ENCODE data around the gene SPTBN5. TPM values are rescaled to one million over a fixed set of nuclear protein-coding genes. Genes with fewer than 3 reads are reported as not detected.

Gene SPTBN5
- total RNA-seq, 1 experiment from 2014 or later, result 0.96 TPM

GRCh38 chr15:41866263-41866703 lies 27.6 kb downstream of the SPTBN5 start:
- H3K36me3 ChIP-seq (ENCODE audit: control insufficient read depth in 1 of 2, insufficient read depth in 2 of 2, low read length in 2 of 2), result no peaks in the 10 kb centered on the region
- intact Hi-C loops (cut with micrococcal nuclease), result no loop called here
- ATAC-seq (no peak), DNase-seq (ENCODE audit: low read depth, low spot score) (no peak)
- H3K79me2 ChIP-seq (ENCODE audit: insufficient read depth, low read length), result no peaks in the 10 kb centered on the region
- no peak overlapping the region for H2AFZ ChIP-seq (ENCODE audit: low read depth, low read length, poor library complexity, severe bottlenecking)
- POLR2A ChIA-PET, result no interaction called here
- TF ChIP-seq, protein P1, sequence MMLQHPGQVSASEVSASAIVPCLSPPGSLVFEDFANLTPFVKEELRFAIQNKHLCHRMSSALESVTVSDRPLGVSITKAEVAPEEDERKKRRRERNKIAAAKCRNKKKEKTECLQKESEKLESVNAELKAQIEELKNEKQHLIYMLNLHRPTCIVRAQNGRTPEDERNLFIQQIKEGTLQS (IDR thresholded peaks at IDR 0.05), result no peak
- no peak for TF ChIP-seq FOSL1 (IDR thresholded peaks at IDR 0.05; ENCODE audit: low read depth)
- TF ChIP-seq, protein P2, sequence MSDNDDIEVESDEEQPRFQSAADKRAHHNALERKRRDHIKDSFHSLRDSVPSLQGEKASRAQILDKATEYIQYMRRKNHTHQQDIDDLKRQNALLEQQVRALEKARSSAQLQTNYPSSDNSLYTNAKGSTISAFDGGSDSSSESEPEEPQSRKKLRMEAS (IDR thresholded peaks at IDR 0.05), result no peak
- no peak for TF ChIP-seq EZH2phosphoT487 (IDR thresholded peaks at IDR 0.05; ENCODE audit: borderline replicate concordance)
- no peak for TF ChIP-seq SRF (IDR thresholded peaks at IDR 0.05; ENCODE audit: low read depth)
- peaks cover 2 to 8% of the 10 kb centered on the region in 2 experiments; a peak in 3 of 4 replicates for H3K4me1 ChIP-seq (ENCODE audit: control insufficient read depth in 1 of 2, insufficient read depth in 2 of 2, low read length in 2 of 2)
- CTCF ChIA-PET, result no interaction called here
- no peak overlapping the region for H3K9ac ChIP-seq (ENCODE audit: low read length)
- no peaks in the 10 kb centered on the region for H3K9me2 ChIP-seq (ENCODE audit: insufficient read depth)
- RAD21 ChIA-PET (ENCODE audit: low non-redundant PET in 1 of 2, low total read pairs in 2 of 2, uncharacterized antibody in 2 of 2, unreplicated experiment in 2 of 2), result no interaction called here
- H4K20me1 ChIP-seq (ENCODE audit: insufficient read depth), result no peaks in the 10 kb centered on the region
- H3K9me3 ChIP-seq (ENCODE audit: control insufficient read depth in 1 of 2, insufficient read depth in 1 of 2, low read depth in 1 of 2, low read length in 2 of 2), result no peaks in the 10 kb centered on the region
- H3K27ac ChIP-seq (ENCODE audit: low read depth, low read length), result no peak overlapping the region
- BruUV-seq (replicated peaks), result no TSS peak
- H3K4me3 ChIP-seq (replicated peaks in 1 of 2; ENCODE audit: low read depth in 1 of 2, low read length in 2 of 2), result no peak overlapping the region
- H3K4me2 ChIP-seq (ENCODE audit: low read length), result no peak overlapping the region
- no peaks in the 10 kb centered on the region for H3K27me3 ChIP-seq (ENCODE audit: insufficient read depth, low read length)

DNA sequence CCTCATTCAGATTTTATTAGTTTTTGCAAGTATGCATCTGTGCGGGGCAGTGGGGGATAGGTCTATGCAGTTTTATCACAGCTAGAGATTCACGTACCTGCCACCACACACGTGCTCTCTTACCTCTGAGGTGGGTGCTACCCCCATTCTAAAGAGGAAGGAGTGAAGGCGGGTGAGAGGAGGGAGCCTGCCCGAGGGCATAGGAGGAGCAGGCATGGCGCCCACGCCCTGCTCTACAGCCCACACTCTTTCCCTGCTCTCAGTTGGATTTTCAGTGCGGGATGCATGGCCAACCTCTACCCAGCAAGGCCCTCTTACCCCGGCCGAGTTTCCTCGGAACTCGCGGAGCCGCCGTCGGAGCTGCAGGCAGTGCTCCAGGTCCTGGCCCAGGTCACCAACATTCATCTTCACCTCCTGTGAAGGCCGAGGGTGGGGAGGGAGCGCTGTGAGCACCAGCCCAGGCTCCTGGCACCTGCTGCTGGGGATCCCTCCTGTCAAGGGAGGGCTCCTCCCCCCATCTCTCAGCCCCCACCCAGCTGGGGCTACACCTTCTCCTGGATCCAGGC lies 28.3 kb downstream of the SPTBN5 start:
- intact Hi-C loops (cut with micrococcal nuclease), result no loop called here
- POLR2A ChIA-PET, result no interaction called here
- Histone ChIP-seq H3K9me2 (ENCODE audit: insufficient read depth) (no peaks in the 10 kb centered on the region), H3K79me2 (ENCODE audit: insufficient read depth, low read length) (no peaks in the 10 kb centered on the region), H4K20me1 (ENCODE audit: insufficient read depth) (no peaks in the 10 kb centered on the region), H3K27me3 (ENCODE audit: insufficient read depth, low read length) (no peaks in the 10 kb centered on the region), H3K36me3 (ENCODE audit: control insufficient read depth in 1 of 2, insufficient read depth in 2 of 2, low read length in 2 of 2) (no peaks in the 10 kb centered on the region), H3K4me2 (ENCODE audit: low read length) (no peak overlapping the region), H2AFZ (ENCODE audit: low read depth, low read length, poor library complexity, severe bottlenecking) (no peak overlapping the region), H3K9me3 (ENCODE audit: control insufficient read depth in 1 of 2, insufficient read depth in 1 of 2, low read depth in 1 of 2, low read length in 2 of 2) (no peaks in the 10 kb centered on the region), H3K4me3 (replicated peaks in 1 of 2; ENCODE audit: low read depth in 1 of 2, low read length in 2 of 2) (no peak overlapping the region), H3K4me1 (ENCODE audit: control insufficient read depth in 1 of 2, insufficient read depth in 2 of 2, low read length in 2 of 2) (peaks cover 2 to 8% of the 10 kb centered on the region in 2 experiments; a peak in 3 of 4 replicates), H3K9ac (ENCODE audit: low read length) (no peak overlapping the region), H3K27ac (ENCODE audit: low read depth, low read length) (no peak overlapping the region)
- ATAC-seq, result no peak
- no peak for DNase-seq (ENCODE audit: low read depth, low spot score)
- CTCF ChIA-PET, result no interaction called here
- BruUV-seq (replicated peaks), result no TSS peak
- RAD21 ChIA-PET (ENCODE audit: low non-redundant PET in 1 of 2, low total read pairs in 2 of 2, uncharacterized antibody in 2 of 2, unreplicated experiment in 2 of 2), result no interaction called here
- TF ChIP-seq CTCF (IDR thresholded peaks at IDR 0.05 in 2 of 3, conservative IDR thresholded peaks at IDR 0.05 in 1 of 3; ENCODE audit: borderline replicate concordance in 1 of 3, insufficient read depth in 1 of 3, low read depth in 2 of 3, low read length in 2 of 3) (no peak), SIN3A (IDR thresholded peaks at IDR 0.05; ENCODE audit: low read depth) (no peak), ZFX (IDR thresholded peaks at IDR 0.05) (no peak), ELF1 (IDR thresholded peaks at IDR 0.05; ENCODE audit: borderline replicate concordance, low read depth) (no peak), EZH2phosphoT487 (IDR thresholded peaks at IDR 0.05; ENCODE audit: borderline replicate concordance) (no peak), POLR2AphosphoS5 (IDR thresholded peaks at IDR 0.05; ENCODE audit: low read depth, low read length) (no peak), RAD21 (IDR thresholded peaks at IDR 0.05; ENCODE audit: low read depth) (no peak), SRF (IDR thresholded peaks at IDR 0.05; ENCODE audit: low read depth) (no peak), REST (IDR thresholded peaks at IDR 0.05; ENCODE audit: low read depth) (no peak), JUND (IDR thresholded peaks at IDR 0.05) (no peak), CBX3 (IDR thresholded peaks at IDR 0.05; ENCODE audit: low read depth) (no peak), FOSL1 (IDR thresholded peaks at IDR 0.05; ENCODE audit: low read depth) (no peak)
- TF ChIP-seq, protein P2 (IDR thresholded peaks at IDR 0.05), result no peak
- TF ChIP-seq, protein P1 (IDR thresholded peaks at IDR 0.05), result no peak

All from HCT116 (cell line).